T-helper 22 cell (primary cell): ENCODE data around the gene GUCA1A.
A peak's percentile ranks its signal among the peaks of the same experiment; 100 is the strongest.
"Not testable (repeated sequence)": the region's sequence is repeated elsewhere in the genome, so short reads cannot be mapped to it uniquely, and the experiment has no call there.

ENCODE experiments used
- DNase-seq: peaks from one replicate; pipeline ENCODE4 v3.0.0-alpha.2; 2020; ENCODE audit warnings: low read depth

Gene GUCA1A

GRCh38 chr6:42147138-42147562 is 26.0 kb upstream of the GUCA1A start:
- no peak for DNase-seq

GRCh38 chr6:42148058-42148457 is 25.1 kb upstream of the GUCA1A start:
- DNase-seq: no peak

GRCh38 chr6:42150254-42150653 is 22.9 kb upstream of the GUCA1A start:
- DNase-seq: no peak

GRCh38 chr6:42152024-42152423 is 21.1 kb upstream of the GUCA1A start:
- no peak for DNase-seq

GRCh38 chr6:42152528-42153213 is 20.5 kb upstream of the GUCA1A start:
- DNase-seq: not testable (repeated sequence)

GRCh38 chr6:42153921-42154320 is 19.2 kb upstream of the GUCA1A start:
- DNase-seq: no peak

- no peak for DNase-seq
Observed at GRCh38 chr6:42154461-42155209, 18.5 kb upstream of the GUCA1A start.

- DNase-seq: no peak
Observed at GRCh38 chr6:42155293-42155692, 17.9 kb upstream of the GUCA1A start.

- no peak for DNase-seq
Observed at GRCh38 chr6:42156638-42157037, 16.5 kb upstream of the GUCA1A start.

GRCh38 chr6:42158011-42158410 is 15.2 kb upstream of the GUCA1A start:
- no peak for DNase-seq

- DNase-seq: no peak
Observed at GRCh38 chr6:42158631-42159030, 14.5 kb upstream of the GUCA1A start.

- no peak for DNase-seq
Observed at GRCh38 chr6:42159431-42160024, 13.6 kb upstream of the GUCA1A start.

GRCh38 chr6:42162384-42162783 is 10.8 kb upstream of the GUCA1A start:
- no peak for DNase-seq

GRCh38 chr6:42162812-42163211 is 10.4 kb upstream of the GUCA1A start:
- no peak for DNase-seq

GRCh38 chr6:42163981-42164380 is 9.2 kb upstream of the GUCA1A start:
- DNase-seq: no peak

GRCh38 chr6:42165016-42165415 is 8.1 kb upstream of the GUCA1A start:
- no peak for DNase-seq

- peak; percentile 41 for DNase-seq
Observed at GRCh38 chr6:42166444-42167141, 6.6 kb upstream of the GUCA1A start.

- no peak for DNase-seq
Observed at GRCh38 chr6:42168650-42169049, 4.5 kb upstream of the GUCA1A start.

GRCh38 chr6:42169780-42170179 is 3.4 kb upstream of the GUCA1A start:
- DNase-seq: not testable (repeated sequence)

GRCh38 chr6:42171813-42172581 is 1.2 kb upstream of the GUCA1A start:
- no peak for DNase-seq

- DNase-seq: no peak
Observed at GRCh38 chr6:42175860-42176259, 2.7 kb downstream of the GUCA1A start.

- DNase-seq: no peak
Observed at GRCh38 chr6:42176981-42177380, 3.8 kb downstream of the GUCA1A start.
